HG03432 (cell line): Measurements from ENCODE around the gene NPC1.
A peak's percentile ranks its signal among the peaks of the same experiment; 100 is the strongest.

Experiments
- ATAC-seq: cut with Tn5 transposase; IDR thresholded peaks from one replicate; pipeline ENCODE4 v1.9.1; 2021; ENCODE audit warnings: mild to moderate bottlenecking, moderate library complexity; ENCODE audit not compliant: unreplicated experiment

Gene NPC1

GRCh38 chr18:23609390-23610023 lies 23.2 kb upstream of the NPC1 start:
- ATAC-seq = no peak

DNA sequence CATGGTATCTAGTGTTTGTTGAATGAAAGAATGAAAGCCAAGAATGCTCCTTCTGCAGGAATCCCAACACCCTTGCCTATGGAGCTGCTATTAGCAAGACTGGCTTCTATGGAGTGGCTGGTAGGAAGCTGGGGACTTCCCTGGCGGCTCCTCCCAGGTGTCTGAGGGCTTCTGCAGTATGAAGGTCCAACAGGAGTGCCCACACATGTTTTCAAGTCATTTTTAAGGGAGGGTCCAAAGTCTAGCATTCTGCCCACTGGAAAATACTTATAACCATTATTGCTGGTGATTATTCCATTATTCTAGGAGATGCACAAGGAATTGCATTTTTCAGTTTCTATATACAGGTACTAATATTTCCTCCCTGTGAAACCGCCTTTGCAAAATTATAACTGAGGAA lies 21.9 kb upstream of the NPC1 start:
- no peak for ATAC-seq

- no peak for ATAC-seq
Observed at GRCh38 chr18:23605941-23606340, 19.6 kb upstream of the NPC1 start.

- no peak for ATAC-seq
Observed at GRCh38 chr18:23599809-23600208, 13.5 kb upstream of the NPC1 start.

DNA sequence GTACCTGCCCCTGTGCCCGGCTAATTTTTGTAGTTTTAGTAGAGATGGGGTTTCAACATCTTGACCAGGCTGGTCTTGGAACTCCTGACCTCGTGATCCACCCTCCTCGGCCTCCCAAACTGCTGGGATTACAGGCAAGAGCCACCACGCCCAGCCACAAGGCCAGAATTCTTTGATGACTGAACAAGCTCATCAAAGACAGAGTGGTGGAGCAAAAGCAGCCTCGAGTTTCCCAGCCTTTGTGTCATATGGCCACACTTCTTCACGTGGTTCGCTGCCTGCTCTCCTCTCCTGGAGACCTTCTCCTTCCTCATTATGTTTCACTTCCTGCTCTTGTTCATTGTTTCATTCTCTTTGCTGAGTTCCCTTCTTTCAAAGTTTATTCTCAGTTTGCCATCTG lies 9.9 kb upstream of the NPC1 start:
- no peak for ATAC-seq

DNA sequence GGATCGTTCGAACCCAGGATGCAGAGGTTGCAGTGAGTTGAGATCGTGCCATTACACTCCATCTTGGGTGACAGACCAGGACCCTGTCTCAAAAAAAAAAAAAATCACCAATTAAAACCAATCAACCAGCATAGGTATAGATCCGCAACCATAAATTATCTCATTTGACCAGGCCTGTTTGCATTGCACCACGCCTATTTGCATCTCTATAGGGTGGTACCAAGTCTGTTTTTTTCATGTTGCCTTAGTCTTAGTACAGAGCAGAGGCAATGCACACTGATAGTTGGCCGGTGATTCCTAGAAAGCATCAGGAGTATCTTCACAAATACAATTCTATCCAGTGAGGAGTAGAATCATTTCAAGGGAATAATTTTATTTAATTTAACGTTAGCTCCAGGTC lies 9.3 kb upstream of the NPC1 start:
- no peak for ATAC-seq

DNA sequence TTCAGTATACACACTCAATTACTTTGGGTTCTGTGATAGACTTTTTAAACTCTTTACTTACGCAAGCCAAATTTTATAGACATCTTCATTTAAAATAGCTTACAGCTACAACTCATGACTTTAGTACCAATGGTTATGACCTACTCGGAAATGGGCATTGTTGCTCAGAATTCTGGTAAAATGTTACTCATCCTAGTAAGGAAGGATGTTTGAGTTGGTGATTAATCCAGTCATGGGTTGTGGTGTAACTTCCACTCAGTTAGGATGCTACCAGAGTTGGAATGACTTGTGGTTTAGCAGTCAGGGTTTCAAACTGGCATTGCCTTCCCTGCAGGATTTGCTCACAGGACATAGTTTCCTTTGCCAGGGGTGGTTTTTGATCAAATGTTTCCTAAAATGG lies 7.4 kb upstream of the NPC1 start:
- ATAC-seq = no peak

DNA sequence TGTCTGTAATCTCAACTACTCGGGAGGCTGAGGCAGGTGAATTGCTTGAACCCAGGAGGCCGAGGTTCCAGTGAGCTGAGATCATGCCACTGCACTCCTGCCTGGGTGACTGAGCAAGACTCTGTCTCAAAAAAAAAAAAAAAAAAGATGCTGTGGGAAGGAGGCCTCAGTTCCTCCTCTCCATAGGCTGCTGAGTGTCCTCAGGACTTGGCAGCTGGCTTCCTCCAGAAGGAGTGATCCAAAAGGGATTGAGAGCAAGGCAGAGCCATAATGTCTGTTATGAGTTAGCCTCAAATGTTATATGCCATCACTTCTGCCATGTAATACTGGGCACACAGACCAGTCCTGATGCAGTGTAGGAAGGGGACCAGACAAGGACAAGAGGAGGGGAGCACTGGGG lies 6.6 kb upstream of the NPC1 start:
- no peak for ATAC-seq

DNA sequence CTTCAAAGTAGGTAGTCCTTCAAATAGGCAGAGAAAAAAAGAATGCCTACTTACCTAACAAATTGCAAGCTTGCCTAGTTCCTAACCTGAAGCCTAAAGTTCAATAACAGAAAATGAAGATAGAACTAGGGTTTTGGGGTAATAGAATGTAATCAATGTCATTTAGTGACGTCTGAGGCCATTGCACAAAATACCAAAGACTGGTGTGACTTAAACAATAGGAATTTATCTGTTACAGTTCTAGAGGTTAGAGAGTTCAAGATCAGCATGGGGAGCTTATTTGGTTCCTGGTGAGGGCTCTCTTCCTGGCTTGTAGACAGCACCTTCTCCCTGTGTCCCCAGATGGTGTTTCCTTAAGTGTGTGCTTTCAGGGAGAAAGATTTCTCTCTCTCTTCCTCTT lies 4.7 kb upstream of the NPC1 start:
- no peak for ATAC-seq

- no peak for ATAC-seq
Observed at GRCh38 chr18:23588836-23589560, 2.7 kb upstream of the NPC1 start.

GRCh38 chr18:23587220-23587642 lies 925 bp upstream of the NPC1 start:
- ATAC-seq = no peak

GRCh38 chr18:23585897-23586248 lies 433 bp downstream of the NPC1 start:
- ATAC-seq = peak; percentile 24

- no peak for ATAC-seq
Observed at GRCh38 chr18:23585007-23585871, 1.1 kb downstream of the NPC1 start.

DNA sequence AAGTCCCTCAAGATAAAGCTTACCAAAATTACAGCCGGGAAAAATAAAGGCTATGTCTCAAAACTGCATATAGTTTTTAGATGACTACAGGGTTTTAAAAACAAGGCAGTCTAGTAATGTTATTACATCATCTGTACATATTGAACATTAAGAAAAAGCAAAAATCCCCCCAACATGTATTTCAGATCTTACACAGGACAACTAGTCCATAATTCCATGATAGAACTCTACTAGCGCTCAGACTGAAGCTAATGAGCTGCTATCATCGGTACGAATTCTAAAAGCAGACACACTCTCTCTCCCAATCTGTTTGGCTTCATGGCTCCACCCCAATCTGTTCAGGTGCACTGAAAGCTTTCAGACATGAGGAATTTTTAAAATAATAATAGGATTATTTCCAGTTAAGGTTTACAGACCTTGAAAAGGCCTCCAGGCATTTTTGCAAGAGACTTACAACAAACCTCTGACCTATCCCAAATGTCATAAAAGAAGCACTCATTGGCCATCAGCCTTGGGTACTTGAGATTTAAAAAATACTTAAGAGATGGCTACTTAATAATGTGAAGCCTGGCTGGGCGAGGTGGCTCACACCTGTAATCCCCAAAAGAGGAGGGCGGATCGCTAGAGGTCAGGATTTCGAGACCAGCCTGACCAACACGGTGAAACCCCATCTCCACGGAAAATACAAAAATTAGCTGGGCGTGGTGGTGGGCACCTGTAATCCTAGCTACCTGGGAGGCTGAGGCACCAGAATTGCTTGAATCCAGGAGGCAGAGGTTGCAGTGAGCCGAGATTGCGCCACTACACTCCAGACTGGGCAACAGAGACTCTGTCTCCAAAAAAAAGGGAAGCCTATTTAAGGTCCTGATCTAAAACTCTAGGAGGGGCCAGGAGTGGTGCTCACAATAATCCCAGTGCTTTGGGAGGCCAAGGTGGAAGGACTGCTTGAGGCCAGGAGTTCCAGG lies 2.0 kb downstream of the NPC1 start:
- no peak for ATAC-seq

DNA sequence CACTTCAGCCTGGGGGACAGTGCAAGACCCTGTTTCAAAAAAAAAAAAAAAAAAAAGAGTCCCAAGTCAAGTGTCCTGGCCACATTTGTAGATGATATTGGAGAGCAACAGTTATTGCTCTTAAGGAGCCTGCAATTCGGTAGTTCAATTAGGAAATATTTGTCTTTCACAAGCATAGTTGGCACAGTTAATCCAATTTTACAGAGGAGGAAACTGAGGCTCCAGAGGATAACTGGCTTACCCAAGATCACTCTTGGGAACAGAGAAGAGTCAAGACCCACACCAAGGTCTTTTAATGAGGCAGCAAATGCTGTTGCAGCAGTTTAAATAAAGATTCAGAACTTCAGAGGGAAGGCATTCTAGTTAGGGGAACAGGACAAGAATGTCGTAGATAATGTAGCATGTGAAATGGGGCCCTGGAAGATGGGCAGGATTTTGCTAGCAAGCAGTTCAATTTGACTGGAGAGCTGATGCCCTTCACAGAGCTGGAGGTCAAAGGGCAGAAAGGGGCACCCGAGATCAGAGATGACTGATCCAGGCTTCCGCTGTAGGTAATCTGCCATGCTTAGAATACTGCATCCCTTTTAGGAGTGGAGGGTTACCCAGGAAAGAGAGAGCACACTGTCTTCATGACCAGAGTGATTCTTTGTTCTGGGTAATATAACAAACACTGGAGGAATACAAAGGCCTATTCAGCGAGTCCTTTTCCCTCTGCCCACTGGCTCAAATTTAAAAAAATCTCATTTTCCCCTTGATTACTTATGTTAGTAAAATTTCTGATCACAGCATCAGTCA lies 3.0 kb downstream of the NPC1 start:
- no peak for ATAC-seq

DNA sequence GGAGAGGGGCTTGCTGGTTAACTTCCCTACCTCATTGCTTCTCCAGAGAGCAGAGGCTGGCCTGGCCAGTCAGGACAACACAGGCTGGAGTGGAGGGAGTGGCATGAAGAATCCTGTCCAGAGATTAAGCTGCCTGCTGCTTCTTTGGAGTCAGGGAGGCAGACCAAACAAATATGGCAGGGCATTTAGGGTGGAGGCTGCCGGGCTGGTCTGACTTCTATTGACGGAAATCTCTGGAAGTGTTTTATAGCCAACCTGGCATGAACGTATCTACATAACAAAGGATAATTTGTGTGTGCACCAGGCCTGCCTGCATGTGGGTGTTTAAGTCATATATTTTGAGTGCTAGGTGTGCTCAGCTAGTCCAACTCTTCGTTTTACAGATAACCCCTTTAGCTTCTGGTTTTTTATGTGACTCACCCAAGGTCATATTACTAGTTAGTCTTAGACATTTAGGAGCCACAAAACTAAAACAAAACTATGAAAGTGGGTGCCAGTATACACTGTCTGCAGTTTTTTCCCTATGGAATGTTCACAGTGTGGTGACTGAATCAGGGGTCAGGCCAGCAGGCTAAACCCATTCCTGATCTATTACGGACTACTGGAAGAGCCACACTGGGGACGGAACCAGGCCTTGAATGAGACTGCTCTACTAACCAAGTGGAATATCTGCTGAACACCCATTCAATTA lies 5.5 kb downstream of the NPC1 start:
- ATAC-seq = no peak

- no peak for ATAC-seq
Observed at GRCh38 chr18:23578891-23579653, 7.2 kb downstream of the NPC1 start.

DNA sequence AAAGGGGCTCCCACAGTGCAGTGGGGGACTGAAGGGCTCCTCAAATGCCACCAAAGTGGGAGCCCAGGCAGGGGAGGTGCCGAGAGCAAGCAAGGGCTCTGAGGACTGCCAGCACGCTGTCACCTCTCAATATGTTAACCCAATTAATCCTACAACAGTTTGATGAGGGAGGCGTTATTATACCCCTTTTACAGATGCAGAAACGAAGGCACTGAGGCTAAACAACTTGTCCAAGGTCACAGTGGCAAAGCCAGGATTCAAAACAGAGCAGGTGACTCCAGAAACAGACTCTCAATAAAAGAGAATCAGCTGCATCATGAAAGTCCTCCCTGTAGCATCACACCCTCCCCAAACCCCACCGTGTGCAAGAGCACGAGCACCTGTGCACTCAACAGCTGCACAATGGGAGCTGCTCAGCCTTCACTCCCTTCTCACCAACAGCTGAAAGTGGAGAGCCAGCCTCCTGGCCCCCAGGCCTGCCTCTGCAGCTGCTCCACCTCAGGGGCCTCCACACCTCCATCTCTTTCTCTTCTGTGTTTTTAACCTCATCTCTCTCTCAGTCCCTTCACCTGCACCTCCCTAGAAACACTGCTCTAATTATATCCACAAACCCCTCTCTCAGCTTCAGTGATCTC lies 8.1 kb downstream of the NPC1 start:
- no peak for ATAC-seq
